Neural cell (in vitro differentiated cells): ENCODE data around the gene RIIAD1. TPM values are rescaled to one million over a fixed set of nuclear protein-coding genes. Genes with fewer than 3 reads are reported as not detected.

Experiments used
- H2AFZ ChIP-seq: fragments of 200-600, 300-800 bp; sonication (generic), shearing (Covaris generic); 2 replicates; pipeline ENCODE4 v1.6.0; 2014; ENCODE audit warnings: low read depth, mild to moderate bottlenecking, antibody characterized with exemption, low read length, moderate library complexity
- H3F3A ChIP-seq: fragments of 200-600 bp; shearing (Covaris generic); 2 replicates; pipeline ENCODE4 v1.6.1; 2016; ENCODE audit warnings: mild to moderate bottlenecking, moderate library complexity, mixed read lengths, antibody characterized with exemption, low read length; ENCODE audit not compliant: insufficient read depth, poor library complexity, severe bottlenecking
- H3K27ac ChIP-seq: fragments of 200-600, 300-800 bp; sonication (generic), shearing (Covaris generic); 2 replicates; pipeline ENCODE4 v1.5.1; 2014; ENCODE audit warnings: mild to moderate bottlenecking, low read length, moderate library complexity
- H3K27me3 ChIP-seq: fragments of 300-800, 200-600 bp; sonication (generic), shearing (Covaris generic); 2 replicates; pipeline ENCODE4 v1.6.0; 2014; ENCODE audit warnings: mild to moderate bottlenecking, low read depth, low read length, moderate library complexity; ENCODE audit not compliant: insufficient read depth
- H3K36me3 ChIP-seq: fragments of 300-800, 200-600 bp; sonication (generic), shearing (Covaris generic); 2 replicates; pipeline ENCODE4 v1.5.1; 2014; ENCODE audit warnings: mild to moderate bottlenecking, antibody characterized with exemption, low read length, moderate library complexity; ENCODE audit not compliant: insufficient read depth
- H3K4me2 ChIP-seq: fragments of 300-800, 200-600 bp; sonication (generic), shearing (Covaris generic); 2 replicates; pipeline ENCODE4 v1.6.0; 2014; ENCODE audit warnings: mild to moderate bottlenecking, low read length
- H3K4me3 ChIP-seq: fragments of 300-800, 200-600 bp; sonication (generic), shearing (Covaris generic); 2 replicates; pipeline ENCODE4 v1.5.1; 2014; ENCODE audit warnings: mild to moderate bottlenecking, low read length, moderate library complexity
- H3K79me2 ChIP-seq: fragments of 200-600 bp; shearing (Covaris generic); replicated peaks from 2 replicates; pipeline ENCODE4 v1.6.0; 2014; ENCODE audit warnings: mild to moderate bottlenecking, low read length, moderate library complexity; ENCODE audit not compliant: insufficient read depth
- H3K9ac ChIP-seq: fragments of 300-800, 200-600 bp; sonication (generic), shearing (Covaris generic); 2 replicates; pipeline ENCODE4 v1.6.1; 2016; ENCODE audit warnings: mild to moderate bottlenecking, low read length, mixed read lengths
- H3K9me2 ChIP-seq: fragments of 200-600 bp; shearing (Covaris generic); 2 replicates; pipeline ENCODE4 v1.6.1; 2016; ENCODE audit warnings: mild to moderate bottlenecking, low read length, mixed read lengths; ENCODE audit not compliant: insufficient read depth
- H3K9me3 ChIP-seq: fragments of 200-600, 300-800 bp; sonication (generic), shearing (Covaris generic); 2 replicates; pipeline ENCODE4 v1.6.1; 2016; ENCODE audit warnings: mild to moderate bottlenecking, mixed run types, low read length, moderate library complexity, mixed read lengths
- H4K20me1 ChIP-seq: fragments of 200-600 bp; shearing (Covaris generic); 2 replicates; pipeline ENCODE4 v1.6.1; 2016; ENCODE audit warnings: mild to moderate bottlenecking, mixed run types; ENCODE audit not compliant: insufficient read depth
- EP300 ChIP-seq: fragments of 450-650 bp; conservative IDR thresholded peaks from 2 replicates; pipeline ENCODE4 v1.6.1; 2014; ENCODE audit warnings: antibody characterized with exemption, mild to moderate bottlenecking, moderate library complexity; ENCODE audit not compliant: poor library complexity, severe bottlenecking
- EZH2 ChIP-seq: fragments of 200-600, 300-800 bp; shearing (Covaris generic), sonication (generic); IDR thresholded peaks from 2 replicates; pipeline ENCODE4 v1.6.1; 2014; ENCODE audit warnings: antibody characterized with exemption, low read length, borderline replicate concordance, mild to moderate bottlenecking; ENCODE audit not compliant: insufficient read depth, poor library complexity, severe bottlenecking
- MXI1 ChIP-seq: fragments of 450-650 bp; conservative IDR thresholded peaks from 2 replicates; pipeline ENCODE4 v1.6.1; 2014; ENCODE audit warnings: antibody characterized with exemption, mild to moderate bottlenecking; ENCODE audit not compliant: poor library complexity, severe bottlenecking
- POLR2AphosphoS5 ChIP-seq: IDR thresholded peaks from 2 replicates; pipeline ENCODE4 v1.6.1; 2012
- RAD21 ChIP-seq: fragments of 450-650 bp; conservative IDR thresholded peaks from 2 replicates; pipeline ENCODE4 v1.6.1; 2014; ENCODE audit warnings: antibody characterized with exemption, mild to moderate bottlenecking, moderate library complexity
- SMC3 ChIP-seq: fragments of 450-650 bp; conservative IDR thresholded peaks from 2 replicates; pipeline ENCODE4 v1.6.1; 2014; ENCODE audit warnings: antibody characterized with exemption, mild to moderate bottlenecking, moderate library complexity; ENCODE audit not compliant: poor library complexity
- TAF1 ChIP-seq: IDR thresholded peaks from 2 replicates; pipeline ENCODE4 v1.6.1; 2012; ENCODE audit warnings: low read depth
- polyA plus RNA-seq: library from polyadenylated mRNA; depleted of rRNA; stranded (reverse); fragments of >200 nt; gene quantifications from 2 replicates; pipeline ENCODE4 v1.2.3, GENCODE V29; 2014
- TF ChIP-seq, protein P1 (sequence below): fragments of 450-650 bp; IDR thresholded peaks from 2 replicates; pipeline ENCODE4 v1.5.1; 2014; ENCODE audit warnings: antibody characterized with exemption, mild to moderate bottlenecking, moderate library complexity; ENCODE audit not compliant: poor library complexity, severe bottlenecking
- TF ChIP-seq, protein P2 (sequence below): IDR thresholded peaks from 2 replicates; pipeline ENCODE4 v1.6.1; 2012; ENCODE audit warnings: borderline replicate concordance

The RIIAD1 gene
- polyA plus RNA-seq, 1 donor from 2014 or later, result 23.5 TPM

DNA sequence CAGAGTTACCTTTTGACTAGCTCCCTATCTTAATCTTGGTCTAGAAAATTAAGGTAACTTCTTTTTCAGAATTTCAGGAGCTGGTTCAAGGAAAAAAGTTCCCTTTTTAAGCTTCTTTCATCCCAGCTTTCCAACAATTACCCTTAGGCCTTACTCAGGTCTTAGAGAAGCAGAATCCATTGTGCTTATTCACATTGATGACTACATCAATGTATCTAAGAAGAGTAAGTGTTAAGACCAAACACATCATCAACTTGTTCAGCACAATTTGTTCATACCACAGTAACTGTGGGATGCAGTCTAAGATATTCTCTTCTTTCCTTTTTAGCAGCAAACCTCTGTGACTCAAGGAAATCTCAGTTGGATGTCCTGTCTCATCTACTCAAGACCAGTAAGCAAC lies 37.9 kb downstream of the RIIAD1 start:
- Histone ChIP-seq H3K27ac (no peak overlapping the region), H3K9ac (no peak overlapping the region), H3K79me2 (no peaks in the 10 kb centered on the region), H3K9me2 (no peaks in the 10 kb centered on the region), H3K4me3 (no peak overlapping the region), H3K9me3 (no peaks in the 10 kb centered on the region), H3K27me3 (no peaks in the 10 kb centered on the region), H3K36me3 (peaks cover 11% of the 10 kb centered on the region), H3F3A (no peaks in the 10 kb centered on the region), H3K4me2 (no peak overlapping the region), H4K20me1 (no peaks in the 10 kb centered on the region), H2AFZ (no peak overlapping the region)
- TF ChIP-seq RAD21 (no peak), SMC3 (no peak), MXI1 (no peak), POLR2AphosphoS5 (no peak), TAF1 (no peak), EZH2 (no peak), EP300 (no peak)
- TF ChIP-seq, protein P1, sequence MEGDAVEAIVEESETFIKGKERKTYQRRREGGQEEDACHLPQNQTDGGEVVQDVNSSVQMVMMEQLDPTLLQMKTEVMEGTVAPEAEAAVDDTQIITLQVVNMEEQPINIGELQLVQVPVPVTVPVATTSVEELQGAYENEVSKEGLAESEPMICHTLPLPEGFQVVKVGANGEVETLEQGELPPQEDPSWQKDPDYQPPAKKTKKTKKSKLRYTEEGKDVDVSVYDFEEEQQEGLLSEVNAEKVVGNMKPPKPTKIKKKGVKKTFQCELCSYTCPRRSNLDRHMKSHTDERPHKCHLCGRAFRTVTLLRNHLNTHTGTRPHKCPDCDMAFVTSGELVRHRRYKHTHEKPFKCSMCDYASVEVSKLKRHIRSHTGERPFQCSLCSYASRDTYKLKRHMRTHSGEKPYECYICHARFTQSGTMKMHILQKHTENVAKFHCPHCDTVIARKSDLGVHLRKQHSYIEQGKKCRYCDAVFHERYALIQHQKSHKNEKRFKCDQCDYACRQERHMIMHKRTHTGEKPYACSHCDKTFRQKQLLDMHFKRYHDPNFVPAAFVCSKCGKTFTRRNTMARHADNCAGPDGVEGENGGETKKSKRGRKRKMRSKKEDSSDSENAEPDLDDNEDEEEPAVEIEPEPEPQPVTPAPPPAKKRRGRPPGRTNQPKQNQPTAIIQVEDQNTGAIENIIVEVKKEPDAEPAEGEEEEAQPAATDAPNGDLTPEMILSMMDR, result no peak
- TF ChIP-seq, protein P2, sequence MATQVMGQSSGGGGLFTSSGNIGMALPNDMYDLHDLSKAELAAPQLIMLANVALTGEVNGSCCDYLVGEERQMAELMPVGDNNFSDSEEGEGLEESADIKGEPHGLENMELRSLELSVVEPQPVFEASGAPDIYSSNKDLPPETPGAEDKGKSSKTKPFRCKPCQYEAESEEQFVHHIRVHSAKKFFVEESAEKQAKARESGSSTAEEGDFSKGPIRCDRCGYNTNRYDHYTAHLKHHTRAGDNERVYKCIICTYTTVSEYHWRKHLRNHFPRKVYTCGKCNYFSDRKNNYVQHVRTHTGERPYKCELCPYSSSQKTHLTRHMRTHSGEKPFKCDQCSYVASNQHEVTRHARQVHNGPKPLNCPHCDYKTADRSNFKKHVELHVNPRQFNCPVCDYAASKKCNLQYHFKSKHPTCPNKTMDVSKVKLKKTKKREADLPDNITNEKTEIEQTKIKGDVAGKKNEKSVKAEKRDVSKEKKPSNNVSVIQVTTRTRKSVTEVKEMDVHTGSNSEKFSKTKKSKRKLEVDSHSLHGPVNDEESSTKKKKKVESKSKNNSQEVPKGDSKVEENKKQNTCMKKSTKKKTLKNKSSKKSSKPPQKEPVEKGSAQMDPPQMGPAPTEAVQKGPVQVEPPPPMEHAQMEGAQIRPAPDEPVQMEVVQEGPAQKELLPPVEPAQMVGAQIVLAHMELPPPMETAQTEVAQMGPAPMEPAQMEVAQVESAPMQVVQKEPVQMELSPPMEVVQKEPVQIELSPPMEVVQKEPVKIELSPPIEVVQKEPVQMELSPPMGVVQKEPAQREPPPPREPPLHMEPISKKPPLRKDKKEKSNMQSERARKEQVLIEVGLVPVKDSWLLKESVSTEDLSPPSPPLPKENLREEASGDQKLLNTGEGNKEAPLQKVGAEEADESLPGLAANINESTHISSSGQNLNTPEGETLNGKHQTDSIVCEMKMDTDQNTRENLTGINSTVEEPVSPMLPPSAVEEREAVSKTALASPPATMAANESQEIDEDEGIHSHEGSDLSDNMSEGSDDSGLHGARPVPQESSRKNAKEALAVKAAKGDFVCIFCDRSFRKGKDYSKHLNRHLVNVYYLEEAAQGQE, result no peak

GRCh38 chr1:151760597-151761385 lies 39.5 kb downstream of the RIIAD1 start:
- TF ChIP-seq MXI1 (no peak), EZH2 (no peak), EP300 (no peak), RAD21 (no peak), SMC3 (no peak), TAF1 (no peak), POLR2AphosphoS5 (no peak)
- TF ChIP-seq, protein P2, result no peak
- TF ChIP-seq, protein P1, result no peak
- peaks cover 11% of the 10 kb centered on the region for H3K36me3 ChIP-seq
- no peak overlapping the region for H3K27ac ChIP-seq

More at GRCh38 chr1:151760597-151761385, 39.5 kb downstream of the RIIAD1 start:
- H3K9me3 ChIP-seq, result no peaks in the 10 kb centered on the region
- no peaks in the 10 kb centered on the region for H3F3A ChIP-seq
- no peaks in the 10 kb centered on the region for H3K9me2 ChIP-seq
- H3K4me2 ChIP-seq, result no peak overlapping the region
- H3K9ac ChIP-seq, result no peak overlapping the region
- no peaks in the 10 kb centered on the region for H3K27me3 ChIP-seq
- no peaks in the 10 kb centered on the region for H4K20me1 ChIP-seq
- no peaks in the 10 kb centered on the region for H3K79me2 ChIP-seq
- H2AFZ ChIP-seq, result no peak overlapping the region
- no peak overlapping the region for H3K4me3 ChIP-seq
